Vagina (tissue), 2 donors: ENCODE measurements around the gene SH3RF1.

Experiments used
- CTCF ChIP-seq, 3 experiments: fragments of 450-650 bp in 2 of 3; fragments of 200-600 bp in 1 of 3; sonication (generic) in 1 of 3; IDR thresholded peaks; one replicate each; pipeline ENCODE4 v1.5.1; 2017 to 2019; ENCODE audit warnings: antibody characterized with exemption in 3 of 3, mild to moderate bottlenecking in 2 of 3, moderate library complexity in 2 of 3
- POLR2AphosphoS5 ChIP-seq, 2 donors: sonication (generic); formaldehyde crosslinking; IDR thresholded peaks; one replicate each; pipeline ENCODE4 v1.9.0; 2017; ENCODE audit warnings: antibody characterized with exemption in 2 of 2, mild to moderate bottlenecking in 2 of 2, low read depth in 1 of 2; ENCODE audit not compliant: insufficient read depth in 1 of 2

DNA sequence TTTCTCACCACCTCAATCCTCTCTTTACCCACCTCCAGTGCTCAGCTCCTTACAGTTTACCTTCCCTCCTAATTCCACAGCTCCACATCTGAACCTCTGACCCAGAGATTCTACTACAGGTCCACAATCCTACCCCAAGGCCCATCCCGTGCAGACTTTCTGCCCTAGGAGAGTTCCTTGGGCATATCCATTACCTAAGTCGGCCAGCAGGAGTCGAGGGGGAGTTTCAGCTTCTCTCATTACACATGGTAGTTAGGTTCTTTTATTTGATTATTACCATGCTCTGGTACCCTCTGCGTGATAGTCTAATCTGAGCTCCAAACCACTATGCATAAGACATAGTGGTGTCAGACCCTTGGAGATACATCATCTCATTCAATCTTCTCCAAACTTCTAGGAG is 117.9 kb downstream of the SH3RF1 start:
- TF ChIP-seq POLR2AphosphoS5 (IDR thresholded peaks at IDR 0.05; ENCODE audit: insufficient read depth in 1 of 2, low read depth in 1 of 2) (no peak), CTCF (IDR thresholded peaks at IDR 0.05) (no peak)
